Suprapubic skin (tissue), 4 donors: ENCODE results near the gene ZBTB21.

ENCODE experiments used
- EP300 ChIP-seq: sonication (generic); formaldehyde crosslinking; IDR thresholded peaks from one replicate; pipeline ENCODE4 v1.6.1; 2017; ENCODE audit warnings: antibody characterized with exemption
- POLR2A ChIP-seq, 2 donors: fragments of 450-650 bp; IDR thresholded peaks; one replicate each; pipeline ENCODE4 v1.6.1; 2017; ENCODE audit warnings: antibody characterized with exemption in 2 of 2, mild to moderate bottlenecking in 2 of 2, moderate library complexity in 2 of 2
- POLR2AphosphoS5 ChIP-seq, 3 donors: sonication (generic); formaldehyde crosslinking; IDR thresholded peaks; one replicate each; pipeline ENCODE4 v1.6.1; 2017; ENCODE audit warnings: antibody characterized with exemption in 3 of 3
- TF ChIP-seq, protein P1 (sequence below), 2 donors: fragments of 200-600 bp in 1 of 2; fragments of 450-650 bp in 1 of 2; sonication (generic) in 1 of 2; IDR thresholded peaks; one replicate each; pipeline ENCODE4 v1.5.1; 2016 to 2019; ENCODE audit warnings: antibody characterized with exemption in 2 of 2, mild to moderate bottlenecking in 1 of 2, moderate library complexity in 1 of 2

DNA sequence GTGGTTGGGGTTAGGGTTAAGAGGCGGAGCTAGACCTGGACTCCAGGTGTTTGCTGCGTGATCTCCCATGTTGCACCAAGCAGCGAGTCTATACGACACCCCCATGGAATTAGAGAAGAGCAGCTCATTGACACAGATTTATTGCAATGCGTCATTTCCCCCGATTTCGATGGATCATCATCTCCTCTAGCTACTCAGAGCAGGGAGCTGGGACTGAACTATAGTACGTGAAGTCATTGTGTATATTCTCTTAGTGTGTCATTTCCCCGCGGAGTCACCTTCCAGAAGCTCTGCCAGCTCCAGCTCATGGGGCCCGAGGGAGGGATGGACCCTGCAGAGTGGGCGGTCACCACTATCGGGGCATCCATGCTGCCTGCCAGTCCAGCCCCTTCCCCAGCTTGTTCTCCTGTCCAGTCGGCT, 48.9 kb downstream of the ZBTB21 start:
- TF ChIP-seq POLR2A (IDR thresholded peaks at IDR 0.05) (no peak), POLR2AphosphoS5 (IDR thresholded peaks at IDR 0.05) (no peak), EP300 (no peak)
- TF ChIP-seq, protein P1, sequence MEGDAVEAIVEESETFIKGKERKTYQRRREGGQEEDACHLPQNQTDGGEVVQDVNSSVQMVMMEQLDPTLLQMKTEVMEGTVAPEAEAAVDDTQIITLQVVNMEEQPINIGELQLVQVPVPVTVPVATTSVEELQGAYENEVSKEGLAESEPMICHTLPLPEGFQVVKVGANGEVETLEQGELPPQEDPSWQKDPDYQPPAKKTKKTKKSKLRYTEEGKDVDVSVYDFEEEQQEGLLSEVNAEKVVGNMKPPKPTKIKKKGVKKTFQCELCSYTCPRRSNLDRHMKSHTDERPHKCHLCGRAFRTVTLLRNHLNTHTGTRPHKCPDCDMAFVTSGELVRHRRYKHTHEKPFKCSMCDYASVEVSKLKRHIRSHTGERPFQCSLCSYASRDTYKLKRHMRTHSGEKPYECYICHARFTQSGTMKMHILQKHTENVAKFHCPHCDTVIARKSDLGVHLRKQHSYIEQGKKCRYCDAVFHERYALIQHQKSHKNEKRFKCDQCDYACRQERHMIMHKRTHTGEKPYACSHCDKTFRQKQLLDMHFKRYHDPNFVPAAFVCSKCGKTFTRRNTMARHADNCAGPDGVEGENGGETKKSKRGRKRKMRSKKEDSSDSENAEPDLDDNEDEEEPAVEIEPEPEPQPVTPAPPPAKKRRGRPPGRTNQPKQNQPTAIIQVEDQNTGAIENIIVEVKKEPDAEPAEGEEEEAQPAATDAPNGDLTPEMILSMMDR (IDR thresholded peaks at IDR 0.05) = no peak
